Measurements from ENCODE around the gene LRP4. TPM values are rescaled to one million over a fixed set of nuclear protein-coding genes. Genes with fewer than 3 reads are reported as not detected.

Gene LRP4
- total and polyA plus RNA-seq, 9 donors: 4.4 to 20.6 (median 11.6) TPM

- H3K4me1 ChIP-seq (ENCODE audit: insufficient read depth): no peaks in the 10 kb centered on the region
- no peak for TF ChIP-seq POLR2A (IDR thresholded peaks at IDR 0.05)
- no peak for TF ChIP-seq CTCF (IDR thresholded peaks at IDR 0.05)
- TF ChIP-seq EP300 (IDR thresholded peaks at IDR 0.05): no peak
- no peaks in the 10 kb centered on the region for H3K9me3 ChIP-seq
- H3K36me3 ChIP-seq: no peaks in the 10 kb centered on the region
- 74 to 84% (median 83%) methylated on average over 1 of the region's 1 CpG for WGBS, 3 donors
- no peaks in the 10 kb centered on the region for H3K27me3 ChIP-seq
- DNase-seq: no peak
- H3K4me3 ChIP-seq: no peak overlapping the region
- intact Hi-C loops (cut with DNase I): no loop called here
- no peak overlapping the region for H3K27ac ChIP-seq
Observed at GRCh38 chr11:46949297-46949696, 30.9 kb upstream of the LRP4 start.

DNA sequence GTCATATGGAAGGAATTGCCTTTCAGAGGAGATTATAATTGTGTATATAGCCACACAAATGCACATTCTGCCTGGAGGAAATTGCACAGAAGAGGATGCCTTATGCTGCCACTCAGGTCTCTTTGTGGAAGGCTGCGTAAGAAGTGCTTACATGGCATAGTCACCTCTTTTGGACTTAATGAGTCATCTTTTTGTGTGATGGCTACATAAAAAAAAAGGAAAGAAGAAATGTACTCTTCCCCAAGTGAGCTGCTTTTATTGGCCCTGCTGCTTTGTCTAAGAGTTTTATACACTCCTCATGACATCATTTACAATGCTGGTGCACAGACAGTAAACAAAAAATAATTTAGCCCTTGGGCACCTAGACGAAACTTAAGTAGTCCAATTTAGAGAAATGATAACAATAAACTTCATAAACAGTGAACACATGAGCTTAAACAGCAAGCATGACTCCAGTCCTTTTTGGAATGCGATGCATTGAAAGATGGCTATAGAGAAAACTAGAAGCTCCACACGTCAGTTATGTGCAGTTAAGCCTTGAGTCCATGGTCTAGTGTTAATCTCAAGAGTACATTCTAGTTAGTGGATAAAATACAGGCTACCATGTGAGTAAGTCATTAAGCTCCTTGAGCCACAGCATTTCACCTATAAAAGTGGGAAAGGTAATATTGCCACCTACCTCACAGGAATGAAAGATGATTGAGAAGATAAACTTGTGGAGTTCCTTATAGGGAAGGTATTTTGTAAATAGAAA, 30.2 kb upstream of the LRP4 start:
- H3K4me3 ChIP-seq: no peak overlapping the region
- no peaks in the 10 kb centered on the region for H3K36me3 ChIP-seq
- H3K4me1 ChIP-seq (ENCODE audit: insufficient read depth): no peaks in the 10 kb centered on the region
- no peak for TF ChIP-seq POLR2A (IDR thresholded peaks at IDR 0.05)
- no peak for TF ChIP-seq CTCF (IDR thresholded peaks at IDR 0.05)
- TF ChIP-seq EP300 (IDR thresholded peaks at IDR 0.05): no peak
- no peaks in the 10 kb centered on the region for H3K27me3 ChIP-seq
- intact Hi-C loops (cut with DNase I): no loop called here
- no peak for DNase-seq
- H3K9me3 ChIP-seq: no peaks in the 10 kb centered on the region
- WGBS, 3 donors: 86 to 89% (median 86%) methylated on average over 4 of the region's 4 CpGs
- no peak overlapping the region for H3K27ac ChIP-seq

GRCh38 chr11:46947399-46948077, 29.2 kb upstream of the LRP4 start:
- no peak overlapping the region for H3K27ac ChIP-seq
- 46 to 55% (median 50%) methylated on average over 3 of the region's 3 CpGs for WGBS, 3 donors

More at GRCh38 chr11:46947399-46948077, 29.2 kb upstream of the LRP4 start:
- no peak overlapping the region for H3K4me3 ChIP-seq
- TF ChIP-seq CTCF (IDR thresholded peaks at IDR 0.05) (no peak), POLR2A (IDR thresholded peaks at IDR 0.05) (no peak), EP300 (IDR thresholded peaks at IDR 0.05) (no peak)
- H3K27me3 ChIP-seq: no peaks in the 10 kb centered on the region
- H3K4me1 ChIP-seq (ENCODE audit: insufficient read depth): no peaks in the 10 kb centered on the region
- H3K9me3 ChIP-seq: no peaks in the 10 kb centered on the region
- no peak for DNase-seq
- H3K36me3 ChIP-seq: no peaks in the 10 kb centered on the region
- intact Hi-C loops (cut with DNase I): no loop called here

Measured in ovary (tissue), 9 donors.